Measurements from ENCODE around the gene DAZ1.
"Not testable (repeated sequence)": the region's sequence is repeated elsewhere in the genome, so short reads cannot be mapped to it uniquely, and the experiment has no call there.

DAZ1 gene, protein sequence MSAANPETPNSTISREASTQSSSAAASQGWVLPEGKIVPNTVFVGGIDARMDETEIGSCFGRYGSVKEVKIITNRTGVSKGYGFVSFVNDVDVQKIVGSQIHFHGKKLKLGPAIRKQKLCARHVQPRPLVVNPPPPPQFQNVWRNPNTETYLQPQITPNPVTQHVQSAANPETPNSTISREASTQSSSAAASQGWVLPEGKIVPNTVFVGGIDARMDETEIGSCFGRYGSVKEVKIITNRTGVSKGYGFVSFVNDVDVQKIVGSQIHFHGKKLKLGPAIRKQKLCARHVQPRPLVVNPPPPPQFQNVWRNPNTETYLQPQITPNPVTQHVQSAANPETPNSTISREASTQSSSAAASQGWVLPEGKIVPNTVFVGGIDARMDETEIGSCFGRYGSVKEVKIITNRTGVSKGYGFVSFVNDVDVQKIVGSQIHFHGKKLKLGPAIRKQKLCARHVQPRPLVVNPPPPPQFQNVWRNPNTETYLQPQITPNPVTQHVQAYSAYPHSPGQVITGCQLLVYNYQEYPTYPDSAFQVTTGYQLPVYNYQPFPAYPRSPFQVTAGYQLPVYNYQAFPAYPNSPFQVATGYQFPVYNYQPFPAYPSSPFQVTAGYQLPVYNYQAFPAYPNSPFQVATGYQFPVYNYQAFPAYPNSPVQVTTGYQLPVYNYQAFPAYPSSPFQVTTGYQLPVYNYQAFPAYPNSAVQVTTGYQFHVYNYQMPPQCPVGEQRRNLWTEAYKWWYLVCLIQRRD

DNA sequence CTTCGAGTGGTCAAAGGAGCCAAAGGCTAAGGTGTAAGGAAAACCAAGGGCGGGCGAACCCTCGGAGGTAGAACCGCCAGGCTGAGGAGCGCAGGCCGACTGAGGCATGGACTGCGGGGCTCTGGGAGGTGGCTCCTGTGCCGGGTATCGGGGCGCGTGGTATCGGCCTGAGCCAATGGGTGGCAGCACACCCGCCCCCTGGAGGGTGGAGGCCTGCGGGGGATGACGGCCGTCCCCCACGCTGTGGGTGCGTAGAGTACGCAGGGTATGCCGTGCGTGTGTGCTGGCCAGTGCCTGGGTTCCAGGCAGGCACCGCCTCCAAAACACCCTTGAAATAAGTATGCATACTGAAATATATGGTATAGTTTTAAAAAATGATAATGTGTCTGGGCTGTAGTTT, at the start of gene DAZ1:
DAZ1 (minus strand) TSS at position 101 of the 400 bp plus-strand sequence. CDS start 208 bp downstream, outside the sequence.
- not testable (repeated sequence) for DNase-seq (ENCODE audit: low read depth)

DNA sequence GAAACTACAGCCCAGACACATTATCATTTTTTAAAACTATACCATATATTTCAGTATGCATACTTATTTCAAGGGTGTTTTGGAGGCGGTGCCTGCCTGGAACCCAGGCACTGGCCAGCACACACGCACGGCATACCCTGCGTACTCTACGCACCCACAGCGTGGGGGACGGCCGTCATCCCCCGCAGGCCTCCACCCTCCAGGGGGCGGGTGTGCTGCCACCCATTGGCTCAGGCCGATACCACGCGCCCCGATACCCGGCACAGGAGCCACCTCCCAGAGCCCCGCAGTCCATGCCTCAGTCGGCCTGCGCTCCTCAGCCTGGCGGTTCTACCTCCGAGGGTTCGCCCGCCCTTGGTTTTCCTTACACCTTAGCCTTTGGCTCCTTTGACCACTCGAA, 20.4 kb upstream of the DAZ1 start, which contains the start of gene DAZ2:
DAZ2 (plus strand) TSS at position 301 of the 400 bp plus-strand sequence. CDS start 208 bp downstream, outside the sequence.
- DNase-seq (ENCODE audit: low read depth), result not testable (repeated sequence)

DNA sequence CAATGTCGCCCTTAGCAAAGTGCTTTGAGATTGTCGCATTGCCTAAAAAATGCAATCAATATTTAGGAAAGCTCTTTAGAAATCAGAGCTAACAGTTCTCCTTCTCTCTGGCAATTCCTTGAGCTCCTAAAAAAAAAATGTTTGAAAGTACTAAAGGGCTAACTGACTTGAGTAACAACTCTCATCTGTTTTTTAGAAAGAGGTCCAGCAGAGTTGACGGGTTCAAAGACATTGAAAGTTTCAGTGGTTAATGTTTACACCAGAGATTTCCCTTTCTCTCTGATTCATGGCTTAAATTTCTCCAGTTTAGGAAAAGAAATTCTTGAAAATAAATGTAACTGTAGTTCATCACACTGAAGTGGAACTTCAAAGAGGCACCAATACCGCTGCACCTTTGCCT, 11.9 kb upstream of the DAZ1 start:
- not testable (repeated sequence) for DNase-seq (ENCODE audit: low read depth)

DNA sequence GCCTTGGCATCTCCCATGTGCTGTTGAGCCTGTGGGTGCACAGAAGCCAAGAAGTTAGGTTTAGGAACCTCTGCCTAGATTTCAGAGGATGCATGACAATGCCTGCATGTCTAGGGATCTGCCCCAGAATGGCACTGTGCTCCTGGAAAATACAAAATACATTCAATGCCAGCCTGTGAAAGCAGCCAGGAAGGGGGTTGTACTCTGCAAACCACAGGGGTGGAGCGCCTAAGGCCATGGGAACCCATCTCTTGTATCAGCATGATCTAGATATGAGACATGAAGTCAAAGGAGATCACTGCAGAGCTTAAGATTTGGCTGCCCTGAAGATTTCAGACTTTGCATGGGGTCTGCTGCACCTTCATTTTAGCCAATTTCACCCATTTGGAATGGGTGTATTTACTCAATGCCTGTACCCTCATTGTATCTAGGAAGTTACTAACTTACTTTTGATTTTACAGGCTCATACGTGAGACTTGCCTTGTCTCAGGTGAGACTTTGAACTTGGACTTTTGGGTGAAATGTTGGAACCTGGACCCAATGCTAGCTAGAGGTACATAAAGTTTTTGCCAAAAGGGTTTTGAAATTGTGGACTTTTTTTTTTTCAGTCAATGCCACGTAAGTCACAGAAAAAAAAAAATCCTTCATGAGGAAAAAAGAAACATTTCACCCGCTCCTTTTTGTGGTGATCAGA, 11.1 kb upstream of the DAZ1 start:
- not testable (repeated sequence) for DNase-seq (ENCODE audit: low read depth)

DNA sequence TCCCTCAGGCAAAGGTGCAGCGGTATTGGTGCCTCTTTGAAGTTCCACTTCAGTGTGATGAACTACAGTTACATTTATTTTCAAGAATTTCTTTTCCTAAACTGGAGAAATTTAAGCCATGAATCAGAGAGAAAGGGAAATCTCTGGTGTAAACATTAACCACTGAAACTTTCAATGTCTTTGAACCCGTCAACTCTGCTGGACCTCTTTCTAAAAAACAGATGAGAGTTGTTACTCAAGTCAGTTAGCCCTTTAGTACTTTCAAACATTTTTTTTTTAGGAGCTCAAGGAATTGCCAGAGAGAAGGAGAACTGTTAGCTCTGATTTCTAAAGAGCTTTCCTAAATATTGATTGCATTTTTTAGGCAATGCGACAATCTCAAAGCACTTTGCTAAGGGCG, 8.6 kb upstream of the DAZ1 start:
- DNase-seq (ENCODE audit: low read depth), result not testable (repeated sequence)

Measured in non-pigmented ciliary epithelial cell (primary cell).